SK-N-MC (cell line): Measurements from ENCODE around the gene GPATCH4.

Source experiments
- EZH2 ChIP-seq: fragments of 200-600 bp; sonication (generic); IDR thresholded peaks from one replicate; pipeline ENCODE4 v1.6.1; 2017; ENCODE audit warnings: antibody characterized with exemption
- POLR2AphosphoS5 ChIP-seq: IDR thresholded peaks from 2 replicates; pipeline ENCODE4 v1.6.1; 2012; ENCODE audit warnings: mild to moderate bottlenecking, low read depth, low read length, borderline replicate concordance

GRCh38 chr1:156646738-156647211 lies 45.5 kb upstream of the GPATCH4 start:
- TF ChIP-seq POLR2AphosphoS5 (no peak), EZH2 (no peak)
